Measurements from ENCODE around the gene FNBP1L.

The FNBP1L gene

DNA sequence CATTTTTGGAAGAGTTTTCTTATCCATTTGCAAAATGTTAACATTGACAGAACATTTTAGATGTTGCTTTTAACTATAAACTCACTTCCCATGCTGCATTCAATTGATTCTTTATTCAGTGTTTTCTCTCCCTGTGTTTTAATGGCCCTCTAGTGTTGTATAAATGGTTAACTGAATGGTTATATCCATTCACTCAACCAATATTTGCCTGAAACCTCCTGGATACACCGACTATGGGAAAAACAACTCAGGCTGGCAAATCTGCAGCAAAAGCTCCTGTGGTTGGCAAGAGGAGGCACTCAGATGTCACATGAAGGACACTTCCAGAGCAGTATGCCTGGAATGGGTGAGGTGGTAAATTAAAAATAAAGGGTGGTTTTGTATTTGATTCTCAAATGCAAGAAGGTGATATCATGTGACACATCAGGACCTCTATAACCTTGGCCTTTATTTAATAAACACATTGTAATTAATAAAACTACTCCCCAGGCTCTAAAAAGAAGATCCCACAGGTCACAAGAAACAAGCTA lies 126.1 kb downstream of the FNBP1L start:
- DNase-seq: no peak
- H2AFZ ChIP-seq (ENCODE audit: low read length): no peak overlapping the region
- H3K9me3 ChIP-seq (replicated peaks; ENCODE audit: insufficient read depth, low read length): no peaks in the 10 kb centered on the region
- no peaks in the 10 kb centered on the region for H3K9me2 ChIP-seq (replicated peaks; ENCODE audit: insufficient read depth, low read length)
- H3K4me3 ChIP-seq (ENCODE audit: low read length): no peak overlapping the region
- H3K27me3 ChIP-seq (replicated peaks; ENCODE audit: insufficient read depth, low read length): no peaks in the 10 kb centered on the region
- H3K9ac ChIP-seq (ENCODE audit: low read length): no peak overlapping the region
- no peaks in the 10 kb centered on the region for H4K20me1 ChIP-seq (ENCODE audit: insufficient read depth, low read length)
- H3K27ac ChIP-seq (ENCODE audit: low read length): no peak overlapping the region
- H3K79me2 ChIP-seq (ENCODE audit: low read length): no peaks in the 10 kb centered on the region
- no peak for TF ChIP-seq EZH2phosphoT487 (IDR thresholded peaks at IDR 0.05; ENCODE audit: low read length)
- TF ChIP-seq EZH2 (optimal IDR thresholded peaks at IDR 0.05; ENCODE audit: low read depth, low read length): no peak
- TF ChIP-seq, protein P1, sequence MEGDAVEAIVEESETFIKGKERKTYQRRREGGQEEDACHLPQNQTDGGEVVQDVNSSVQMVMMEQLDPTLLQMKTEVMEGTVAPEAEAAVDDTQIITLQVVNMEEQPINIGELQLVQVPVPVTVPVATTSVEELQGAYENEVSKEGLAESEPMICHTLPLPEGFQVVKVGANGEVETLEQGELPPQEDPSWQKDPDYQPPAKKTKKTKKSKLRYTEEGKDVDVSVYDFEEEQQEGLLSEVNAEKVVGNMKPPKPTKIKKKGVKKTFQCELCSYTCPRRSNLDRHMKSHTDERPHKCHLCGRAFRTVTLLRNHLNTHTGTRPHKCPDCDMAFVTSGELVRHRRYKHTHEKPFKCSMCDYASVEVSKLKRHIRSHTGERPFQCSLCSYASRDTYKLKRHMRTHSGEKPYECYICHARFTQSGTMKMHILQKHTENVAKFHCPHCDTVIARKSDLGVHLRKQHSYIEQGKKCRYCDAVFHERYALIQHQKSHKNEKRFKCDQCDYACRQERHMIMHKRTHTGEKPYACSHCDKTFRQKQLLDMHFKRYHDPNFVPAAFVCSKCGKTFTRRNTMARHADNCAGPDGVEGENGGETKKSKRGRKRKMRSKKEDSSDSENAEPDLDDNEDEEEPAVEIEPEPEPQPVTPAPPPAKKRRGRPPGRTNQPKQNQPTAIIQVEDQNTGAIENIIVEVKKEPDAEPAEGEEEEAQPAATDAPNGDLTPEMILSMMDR (IDR thresholded peaks at IDR 0.05; ENCODE audit: low read length): no peak
- no peaks in the 10 kb centered on the region for H3K36me3 ChIP-seq (replicated peaks; ENCODE audit: insufficient read depth, low read length)
- no peaks in the 10 kb centered on the region for H3K4me1 ChIP-seq (ENCODE audit: low read length)
- no peaks in the 10 kb centered on the region for H3F3A ChIP-seq (ENCODE audit: insufficient read depth, low read length)
- H3K4me2 ChIP-seq (ENCODE audit: low read depth, low read length): no peak overlapping the region

DNA sequence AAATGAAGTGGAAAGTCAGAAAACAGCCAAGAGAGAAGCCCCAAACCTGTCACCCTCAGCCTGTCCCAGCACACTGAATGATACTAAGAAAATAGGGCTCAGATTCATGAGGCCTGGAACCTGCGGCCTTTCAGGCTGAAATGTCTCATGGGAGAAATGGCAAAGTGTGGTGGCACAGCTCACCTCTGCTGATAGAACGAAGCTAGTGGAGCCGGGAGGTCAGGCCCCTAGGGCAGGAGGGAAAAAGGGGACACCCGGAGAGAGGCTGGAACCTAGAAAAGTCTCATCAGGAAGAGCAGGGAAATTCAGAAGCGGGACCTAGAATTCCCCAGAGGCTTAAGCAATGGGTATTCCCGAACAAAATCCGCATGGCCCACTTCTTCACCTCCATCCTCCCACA lies 126.6 kb downstream of the FNBP1L start:
- no peaks in the 10 kb centered on the region for H3K36me3 ChIP-seq (replicated peaks; ENCODE audit: insufficient read depth, low read length)
- no peak overlapping the region for H3K4me3 ChIP-seq (ENCODE audit: low read length)
- H3K9me2 ChIP-seq (replicated peaks; ENCODE audit: insufficient read depth, low read length): no peaks in the 10 kb centered on the region
- no peaks in the 10 kb centered on the region for H4K20me1 ChIP-seq (ENCODE audit: insufficient read depth, low read length)
- no peak overlapping the region for H3K4me2 ChIP-seq (ENCODE audit: low read depth, low read length)
- no peaks in the 10 kb centered on the region for H3K79me2 ChIP-seq (ENCODE audit: low read length)
- no peak overlapping the region for H3K9ac ChIP-seq (ENCODE audit: low read length)
- H2AFZ ChIP-seq (ENCODE audit: low read length): no peak overlapping the region
- DNase-seq: no peak
- no peaks in the 10 kb centered on the region for H3F3A ChIP-seq (ENCODE audit: insufficient read depth, low read length)
- H3K4me1 ChIP-seq (ENCODE audit: low read length): no peaks in the 10 kb centered on the region
- no peak overlapping the region for H3K27ac ChIP-seq (ENCODE audit: low read length)
- no peaks in the 10 kb centered on the region for H3K27me3 ChIP-seq (replicated peaks; ENCODE audit: insufficient read depth, low read length)
- TF ChIP-seq EZH2phosphoT487 (IDR thresholded peaks at IDR 0.05; ENCODE audit: low read length): no peak
- no peak for TF ChIP-seq EZH2 (optimal IDR thresholded peaks at IDR 0.05; ENCODE audit: low read depth, low read length)
- TF ChIP-seq, protein P1 (IDR thresholded peaks at IDR 0.05; ENCODE audit: low read length): no peak
- H3K9me3 ChIP-seq (replicated peaks; ENCODE audit: insufficient read depth, low read length): no peaks in the 10 kb centered on the region

DNA sequence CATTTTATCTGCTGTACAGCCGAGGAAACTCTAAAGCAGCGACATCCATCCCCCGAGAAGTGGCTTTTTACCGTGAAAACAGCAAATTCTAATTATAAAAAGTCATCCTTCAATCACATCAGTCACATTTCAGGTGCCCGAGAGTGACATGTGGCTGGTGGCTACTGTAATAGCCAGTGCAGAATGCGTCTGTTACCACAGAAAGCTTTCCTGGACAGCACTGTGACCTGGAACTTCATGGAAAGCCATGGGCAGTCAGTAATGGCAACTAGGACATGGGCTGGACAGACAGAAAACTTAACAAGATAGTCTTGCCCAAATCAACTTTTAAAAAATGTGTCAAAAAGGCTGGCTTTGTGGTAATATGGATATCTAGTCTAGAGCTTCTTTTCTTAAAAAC lies 127.1 kb downstream of the FNBP1L start:
- Histone ChIP-seq H3F3A (ENCODE audit: insufficient read depth, low read length) (no peaks in the 10 kb centered on the region), H3K9ac (ENCODE audit: low read length) (no peak overlapping the region), H3K9me2 (replicated peaks; ENCODE audit: insufficient read depth, low read length) (no peaks in the 10 kb centered on the region), H3K4me3 (ENCODE audit: low read length) (no peak overlapping the region), H3K27ac (ENCODE audit: low read length) (no peak overlapping the region), H3K4me1 (ENCODE audit: low read length) (no peaks in the 10 kb centered on the region), H3K27me3 (replicated peaks; ENCODE audit: insufficient read depth, low read length) (no peaks in the 10 kb centered on the region), H3K4me2 (ENCODE audit: low read depth, low read length) (no peak overlapping the region), H3K36me3 (replicated peaks; ENCODE audit: insufficient read depth, low read length) (no peaks in the 10 kb centered on the region), H3K79me2 (ENCODE audit: low read length) (no peaks in the 10 kb centered on the region), H4K20me1 (ENCODE audit: insufficient read depth, low read length) (no peaks in the 10 kb centered on the region), H2AFZ (ENCODE audit: low read length) (no peak overlapping the region), H3K9me3 (replicated peaks; ENCODE audit: insufficient read depth, low read length) (no peaks in the 10 kb centered on the region)
- DNase-seq: no peak
- TF ChIP-seq EZH2 (optimal IDR thresholded peaks at IDR 0.05; ENCODE audit: low read depth, low read length) (no peak), EZH2phosphoT487 (IDR thresholded peaks at IDR 0.05; ENCODE audit: low read length) (no peak)
- TF ChIP-seq, protein P1 (IDR thresholded peaks at IDR 0.05; ENCODE audit: low read length): no peak

All from MM.1S (cell line).